Stimulated activated CD8-positive, alpha-beta memory T cell treated with anti-CD3 and anti-CD28 coated beads, Interleukin-2, amount 100 ng/mL, for 1 hour (primary cell): ENCODE results near the gene CLSTN2.

Experiments used
- DNase-seq, 2 donors: peaks; one replicate each; pipeline ENCODE4 v3.0.0-alpha.2; 2020; ENCODE audit warnings: low read depth in 2 of 2

CLSTN2 gene

DNA sequence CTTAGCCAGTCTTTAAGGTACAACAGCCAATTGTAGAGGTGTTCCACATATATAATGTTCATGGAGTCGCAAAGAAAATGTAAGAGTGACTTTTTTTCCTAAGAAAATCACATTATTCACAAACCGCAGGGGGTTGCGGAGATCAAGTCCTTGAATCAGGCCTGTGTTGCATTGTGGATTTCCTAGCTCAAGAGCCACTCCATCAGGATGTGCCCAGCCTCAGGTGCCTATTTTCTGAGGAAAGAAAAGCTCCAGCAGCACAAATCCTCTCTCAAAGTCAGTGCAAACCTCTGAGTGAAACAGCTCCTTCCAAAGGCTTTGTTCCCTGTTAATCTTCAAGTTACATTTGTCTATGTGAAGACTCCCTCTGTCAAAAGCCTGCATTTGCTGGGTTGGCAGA, 349.4 kb downstream of the CLSTN2 start:
- DNase-seq: no peak

DNA sequence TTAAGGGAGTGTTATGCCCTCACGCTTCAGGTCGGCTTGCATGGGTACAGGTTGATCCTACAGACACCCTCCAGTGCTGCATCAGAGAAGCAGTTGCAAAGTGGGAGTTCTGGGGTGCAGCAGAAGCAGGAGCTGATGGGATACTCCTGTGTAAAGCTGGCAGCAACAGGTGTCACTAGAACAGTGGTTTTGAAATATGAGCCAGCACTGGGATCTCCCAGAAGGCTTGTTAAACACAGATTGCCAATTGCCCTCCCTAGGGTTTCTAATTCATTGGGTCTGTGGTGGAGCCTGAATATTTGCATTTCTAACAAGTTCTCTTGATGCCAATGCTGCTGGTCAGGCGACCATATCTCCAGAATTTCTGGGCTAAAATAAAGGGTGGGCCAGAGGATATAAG, 350.4 kb downstream of the CLSTN2 start:
- DNase-seq: no peak

DNA sequence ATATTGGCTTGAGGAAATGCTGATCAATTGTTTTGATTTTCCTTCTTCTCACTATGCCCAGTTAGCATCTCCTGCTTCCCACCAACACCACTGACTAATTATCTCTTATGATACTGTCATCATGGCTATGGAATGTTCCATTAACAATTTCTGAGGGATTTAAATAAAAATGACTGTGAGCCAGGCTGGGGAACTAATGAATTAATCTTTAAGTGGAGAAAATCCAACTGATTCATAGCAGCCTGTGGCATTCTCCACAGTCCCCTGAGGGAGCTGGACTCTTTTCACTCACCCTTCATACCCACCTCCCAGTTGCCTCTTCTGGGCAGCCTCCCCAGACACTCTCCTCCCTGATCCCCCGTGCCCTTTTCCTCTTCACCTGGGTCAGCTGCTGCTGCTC, 353.6 kb downstream of the CLSTN2 start:
- DNase-seq: no peak

DNA sequence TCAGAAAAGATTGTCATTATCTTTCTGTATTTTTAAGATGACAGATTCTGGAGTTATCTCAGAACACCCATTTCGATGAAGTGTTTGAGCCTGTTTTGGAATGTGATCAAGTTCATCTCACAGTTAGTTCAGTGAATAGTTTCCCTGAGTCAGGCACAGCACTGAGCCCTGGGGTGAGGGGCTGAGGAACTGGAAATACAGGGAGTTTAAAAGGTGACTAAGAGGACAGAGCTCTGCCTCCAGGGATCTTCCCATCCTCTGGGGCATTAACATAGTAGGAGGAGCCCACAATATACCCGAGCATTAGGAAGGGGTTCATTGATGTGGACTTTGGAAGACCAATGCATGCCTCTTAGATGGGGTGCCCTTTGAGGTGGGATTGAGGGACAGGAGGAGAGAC, 355.1 kb downstream of the CLSTN2 start:
- DNase-seq: no peak

DNA sequence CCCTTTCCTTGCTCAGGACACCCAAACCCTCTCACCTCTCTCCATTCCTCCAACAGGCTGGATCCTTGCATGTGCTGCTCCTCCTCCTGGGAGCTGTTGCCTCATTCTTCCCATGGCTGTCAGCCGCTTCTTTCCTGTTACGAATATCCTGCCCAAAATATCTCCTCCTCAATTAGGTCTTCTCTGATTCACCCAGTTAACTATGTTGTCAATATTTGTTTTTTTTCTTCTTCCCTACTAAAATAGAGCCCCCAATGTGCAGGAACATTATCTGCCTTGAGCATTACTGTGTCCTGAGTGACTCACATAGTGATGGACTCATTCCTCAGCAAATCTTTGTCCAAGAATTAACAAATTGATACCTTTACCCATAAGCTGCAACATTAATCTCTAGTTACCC, 357.2 kb downstream of the CLSTN2 start:
- DNase-seq: no peak

- DNase-seq: no peak
Measured at GRCh38 chr3:140292684-140293083, 357.7 kb downstream of the CLSTN2 start.

GRCh38 chr3:140294058-140294457, 359.1 kb downstream of the CLSTN2 start:
- DNase-seq: no peak

DNA sequence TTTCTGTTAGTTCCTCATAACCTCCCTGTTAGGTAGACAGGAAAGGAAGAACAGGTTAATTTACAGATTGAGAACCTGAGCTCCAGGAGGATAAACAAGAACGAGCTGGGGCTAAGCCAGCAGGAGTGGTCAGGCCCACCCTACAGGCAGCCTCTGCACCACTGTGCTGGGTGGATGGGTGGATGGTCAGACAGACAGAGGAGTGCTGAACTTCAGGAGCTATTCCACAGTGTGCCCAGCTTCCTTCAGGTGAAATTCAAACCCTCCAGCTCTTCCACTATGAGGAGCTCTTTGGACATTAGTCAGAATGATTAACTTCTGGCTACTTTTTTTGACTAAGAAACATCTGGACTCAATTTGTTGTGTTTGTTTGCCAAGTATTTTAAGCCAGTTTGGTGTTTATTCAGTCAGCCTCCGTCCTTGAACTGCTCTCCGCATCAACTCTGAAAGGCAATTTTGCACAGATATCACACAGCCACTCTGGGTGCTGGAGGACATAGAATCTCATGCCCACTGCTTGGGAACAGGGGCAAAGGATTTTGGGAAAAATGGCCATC, 361.9 kb downstream of the CLSTN2 start:
- DNase-seq: no peak

- DNase-seq: no peak
Measured at GRCh38 chr3:140298043-140298442, 363.1 kb downstream of the CLSTN2 start.

DNA sequence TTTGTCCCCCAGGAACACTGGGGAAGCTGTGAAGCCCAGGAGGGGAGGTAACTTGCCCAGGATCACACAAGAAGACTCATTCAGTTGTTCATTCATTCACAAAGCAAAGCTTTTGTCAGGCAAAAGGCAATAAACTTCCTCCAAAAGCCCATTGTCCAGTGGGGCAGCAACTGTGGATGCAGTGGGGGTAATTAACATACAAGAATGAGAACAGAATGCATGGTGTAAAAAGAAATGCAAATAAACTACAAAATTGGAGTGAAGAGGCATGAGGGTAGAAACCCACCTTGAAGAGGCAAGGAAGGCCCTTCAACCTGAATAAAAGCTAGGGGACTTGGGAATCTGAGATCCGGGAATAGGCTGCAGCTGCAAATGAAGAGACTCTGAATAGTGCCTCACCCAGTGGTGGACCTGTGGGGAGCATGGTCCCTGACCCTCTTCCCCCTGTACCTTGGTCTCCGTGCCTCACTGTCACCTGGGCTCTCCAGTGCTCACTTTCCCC, 363.6 kb downstream of the CLSTN2 start:
- no peak for DNase-seq

GRCh38 chr3:140303875-140304274, 368.9 kb downstream of the CLSTN2 start:
- no peak for DNase-seq

- DNase-seq: no peak
Measured at GRCh38 chr3:140308535-140308934, 373.6 kb downstream of the CLSTN2 start.

DNA sequence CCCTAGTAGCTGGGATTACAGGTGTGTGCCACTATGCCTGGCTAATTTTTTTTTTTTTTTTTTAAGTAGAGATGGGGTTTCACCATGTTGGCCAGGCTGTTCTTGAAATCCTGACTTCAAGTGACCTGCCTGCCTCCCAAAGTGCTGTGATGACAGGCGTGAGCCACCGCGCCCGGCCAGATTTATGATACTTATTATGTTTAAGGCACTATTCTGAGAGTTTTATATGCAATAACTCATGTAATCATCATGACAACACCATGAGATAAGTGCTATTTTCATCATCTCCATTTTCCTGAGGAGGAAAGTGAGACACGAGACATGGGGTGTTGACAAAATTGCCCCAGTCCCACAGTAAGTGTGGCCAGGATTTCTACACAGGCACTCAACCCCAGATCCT, 376.4 kb downstream of the CLSTN2 start:
- no peak for DNase-seq

DNA sequence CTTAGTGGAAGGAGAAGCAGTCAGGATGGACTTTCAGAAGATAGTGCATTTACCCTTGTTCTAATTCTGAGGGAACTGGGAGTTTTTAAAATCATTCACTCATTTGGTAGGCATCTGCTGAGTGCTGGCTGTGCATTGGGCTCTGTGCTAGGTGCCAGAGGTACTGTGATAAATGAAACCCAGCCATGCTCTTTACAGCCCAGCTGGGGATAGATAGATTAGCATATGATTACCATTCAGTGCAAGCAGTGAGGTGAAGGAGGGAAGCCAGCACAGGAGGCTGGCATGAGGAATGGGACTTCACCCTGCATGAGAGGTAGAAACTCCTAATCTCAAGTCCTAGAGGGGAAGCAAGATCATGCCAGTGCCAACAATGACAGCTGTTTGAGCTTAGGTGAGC, 381.0 kb downstream of the CLSTN2 start:
- DNase-seq: no peak

- no peak for DNase-seq
Measured at GRCh38 chr3:140316466-140316865, 381.5 kb downstream of the CLSTN2 start.

DNA sequence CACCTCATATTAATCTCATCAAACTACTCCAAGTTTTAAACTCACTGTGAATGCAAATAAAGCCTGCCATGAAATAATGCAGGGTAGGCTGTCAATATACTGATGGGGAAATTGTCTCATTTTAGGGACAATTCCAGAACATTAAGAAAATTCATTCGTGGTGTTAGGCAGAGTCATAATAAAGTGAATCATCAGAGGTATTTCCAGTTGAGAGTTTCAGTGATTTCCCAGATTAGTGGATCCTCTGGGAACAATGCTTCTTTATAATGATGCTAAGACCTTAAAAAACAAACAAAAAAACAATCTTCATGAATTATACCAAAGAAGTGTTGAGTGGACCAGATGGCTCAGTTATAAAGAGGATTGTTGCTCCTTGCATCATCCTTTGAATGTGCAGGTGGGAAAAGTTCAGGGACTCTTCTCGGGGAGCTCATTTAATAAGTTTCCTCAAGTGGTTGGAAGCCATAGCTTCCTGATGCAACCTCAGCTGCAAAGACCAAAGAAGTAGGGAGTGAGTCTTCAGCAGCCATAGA, 381.9 kb downstream of the CLSTN2 start:
- DNase-seq: no peak

GRCh38 chr3:140319739-140320138, 384.8 kb downstream of the CLSTN2 start:
- DNase-seq: no peak

DNA sequence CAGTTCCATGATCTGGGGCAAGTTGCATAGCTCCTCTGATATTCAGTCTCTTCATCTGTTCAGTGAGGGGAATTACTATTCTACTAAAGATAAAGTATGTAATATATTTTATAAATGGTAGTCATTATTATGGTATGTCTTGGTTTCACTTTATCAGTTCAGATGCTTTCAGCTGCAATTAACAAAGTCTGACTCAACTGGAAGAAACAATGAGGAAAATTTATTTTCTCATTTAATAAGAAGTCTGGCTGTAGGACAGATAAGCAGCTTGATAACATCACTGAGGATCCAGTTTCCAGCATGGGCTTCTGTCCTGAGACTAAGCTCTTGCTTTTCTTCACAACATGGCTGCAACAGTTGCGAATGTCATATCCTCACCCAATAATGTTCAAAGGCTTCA, 388.6 kb downstream of the CLSTN2 start:
- DNase-seq: no peak

- no peak for DNase-seq
Measured at GRCh38 chr3:140332131-140332530, 397.1 kb downstream of the CLSTN2 start.

DNA sequence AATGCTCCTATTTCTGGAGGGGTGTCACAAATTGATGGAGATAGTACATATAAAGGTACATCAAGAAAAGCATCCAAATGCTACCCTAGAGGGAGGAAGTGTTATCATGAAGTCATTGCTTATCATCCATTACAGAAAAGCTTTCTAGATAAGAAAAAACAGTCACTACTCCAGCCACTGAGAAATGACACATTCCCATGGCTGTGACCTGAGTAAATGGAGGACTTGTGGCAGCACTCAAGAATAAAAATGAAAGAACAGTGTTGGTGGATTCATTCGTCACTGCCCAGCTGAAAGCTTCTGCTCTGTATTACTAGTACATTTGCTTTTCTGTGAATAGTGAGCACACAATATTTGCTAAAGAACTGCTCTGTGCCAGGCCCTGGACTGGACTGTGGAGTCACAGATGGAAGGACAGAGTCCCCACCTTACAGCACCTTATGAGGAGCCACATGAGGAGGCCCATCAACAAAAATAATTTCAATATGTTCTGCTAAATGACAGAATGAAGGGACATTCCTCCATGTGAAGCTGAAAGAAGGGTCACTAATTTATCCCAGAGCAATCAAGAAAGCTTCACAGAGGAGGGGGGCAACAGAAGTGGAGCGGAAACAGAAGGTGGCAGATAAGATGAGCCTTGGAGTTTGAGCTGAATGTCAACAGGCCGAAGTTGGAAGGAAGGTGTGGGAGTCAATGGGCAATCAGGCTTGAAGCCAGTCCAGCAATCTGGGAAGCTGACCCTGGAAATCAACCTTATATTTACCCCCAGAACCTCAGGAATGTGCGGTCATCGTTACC, 399.3 kb downstream of the CLSTN2 start:
- no peak for DNase-seq

- no peak for DNase-seq
Measured at GRCh38 chr3:140336465-140336864, 401.5 kb downstream of the CLSTN2 start.

DNA sequence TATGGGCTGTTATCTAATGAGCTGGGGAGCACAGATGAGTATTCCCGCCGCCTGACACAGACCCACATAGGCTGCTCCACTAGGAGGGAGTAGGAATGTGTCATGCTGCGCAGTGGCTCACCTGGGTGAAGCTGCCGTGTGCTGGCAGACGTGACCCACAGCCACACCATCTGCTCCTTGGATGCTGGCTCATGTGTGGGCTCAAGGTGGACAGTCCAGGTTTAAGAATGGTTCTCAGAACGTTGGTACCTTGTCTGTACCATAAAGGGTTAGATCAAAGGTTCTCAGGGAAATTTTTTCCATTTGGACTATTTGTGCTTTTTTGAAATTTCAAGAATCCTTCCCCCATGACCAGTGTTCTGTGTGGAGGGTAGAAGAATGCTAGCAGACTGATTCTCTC, 403.9 kb downstream of the CLSTN2 start:
- DNase-seq: no peak

DNA sequence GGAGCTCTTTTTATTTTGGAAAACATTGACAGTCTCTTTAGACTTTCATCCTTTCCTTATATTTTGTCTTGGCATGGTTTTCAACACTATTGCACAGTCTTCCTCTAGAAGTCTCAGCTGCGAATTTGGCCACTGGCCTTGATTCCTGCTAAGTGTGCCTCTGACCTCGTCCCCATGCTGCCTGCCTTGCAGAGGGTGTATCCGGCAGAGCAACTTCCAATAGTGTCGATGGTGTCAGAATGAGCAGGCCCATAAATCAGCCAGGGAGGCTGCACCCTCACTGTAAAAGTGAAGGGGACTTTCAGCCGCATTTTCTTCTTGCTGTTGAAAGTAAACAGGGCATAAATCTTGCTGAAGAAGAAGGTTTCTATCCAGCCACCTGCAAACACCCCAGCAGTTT, 406.2 kb downstream of the CLSTN2 start:
- DNase-seq: no peak
